PC-9 (cell line): Measurements from ENCODE around the gene TMBIM4. TPM values are rescaled to one million over a fixed set of nuclear protein-coding genes. Genes with fewer than 3 reads are reported as not detected.
"Not testable (repeated sequence)": the region's sequence is repeated elsewhere in the genome, so short reads cannot be mapped to it uniquely, and the experiment has no call there.

Experiments used
- BruUV-seq: library from RNA; stranded (reverse); fragments of 400-500 nt; replicated peaks from 2 replicates; lab custom pipeline; 2021; lab: Mats Ljungman, UMichigan
- CTCF ChIA-PET: fragments of 300-600 bp; sonication (Branson Sonifier 250); formaldehyde crosslinking; loops from one replicate; lab custom pipeline; 2022; ENCODE audit warnings: antibody characterized with exemption; lab: Charles Lee
- POLR2A ChIA-PET: fragments of 300-600 bp; sonication (Branson Sonifier 250); formaldehyde crosslinking; loops from one replicate; lab custom pipeline; 2022; ENCODE audit warnings: antibody characterized with exemption; ENCODE audit not compliant: unreplicated experiment; lab: Charles Lee
- DNase-seq, 2 experiments: peaks; one replicate each; pipeline versions ENCODE4 v3.0.0 to v3.0.0-alpha.2; 2015 to 2022; ENCODE audit warnings: mixed read lengths in 1 of 2
- H2AFZ ChIP-seq: fragments of 200-600 bp; sonication (generic); 2 replicates; pipeline ENCODE4 v1.8.1; 2017; ENCODE audit warnings: antibody characterized with exemption
- H3F3A ChIP-seq: fragments of 200-600 bp; sonication (generic); 2 replicates; pipeline ENCODE4 v1.8.1; 2017; ENCODE audit warnings: antibody characterized with exemption, mild to moderate bottlenecking, low read depth; ENCODE audit not compliant: insufficient read depth
- H3K27ac ChIP-seq: fragments of 200-600 bp; sonication (generic); 2 replicates; pipeline ENCODE4 v1.6.1; 2016; ENCODE audit warnings: mixed run types
- H3K27me3 ChIP-seq: fragments of 200-600 bp; sonication (generic); 2 replicates; pipeline ENCODE4 v1.6.1; 2016; ENCODE audit warnings: low read depth, mixed run types; ENCODE audit not compliant: insufficient read depth
- H3K36me3 ChIP-seq: fragments of 200-600 bp; sonication (generic); 2 replicates; pipeline ENCODE4 v1.6.1; 2016; ENCODE audit warnings: low read depth, mixed run types
- H3K4me1 ChIP-seq: fragments of 200-600 bp; sonication (generic); replicated peaks from 2 replicates; pipeline ENCODE4 v1.6.1; 2016; ENCODE audit warnings: mixed run types; ENCODE audit not compliant: insufficient read depth
- H3K4me2 ChIP-seq: fragments of 200-600 bp; sonication (generic); 2 replicates; pipeline ENCODE4 v1.6.1; 2017; ENCODE audit warnings: mixed run types
- H3K4me3 ChIP-seq: fragments of 200-600 bp; sonication (generic); 2 replicates; pipeline ENCODE4 v1.6.1; 2016; ENCODE audit warnings: mixed run types
- H3K79me2 ChIP-seq: fragments of 200-600 bp; sonication (generic); 2 replicates; pipeline ENCODE4 v1.6.1; 2017; ENCODE audit warnings: low read depth, mixed run types
- H3K9me2 ChIP-seq: fragments of 200-600 bp; sonication (generic); 2 replicates; pipeline ENCODE4 v1.8.1; 2017; ENCODE audit warnings: mild to moderate bottlenecking; ENCODE audit not compliant: insufficient read depth
- H3K9me3 ChIP-seq: fragments of 200-600 bp; sonication (generic); 2 replicates; pipeline ENCODE4 v1.8.1; 2016; ENCODE audit warnings: low read depth; ENCODE audit not compliant: insufficient read depth
- H4K20me1 ChIP-seq: fragments of 200-600 bp; sonication (generic); 2 replicates; pipeline ENCODE4 v1.8.1; 2017; ENCODE audit not compliant: insufficient read depth
- EZH2 ChIP-seq: fragments of 200-600 bp; sonication (generic); IDR thresholded peaks from 2 replicates; pipeline ENCODE4 v1.8.0; 2017; ENCODE audit warnings: antibody characterized with exemption, low read depth
- intact Hi-C: fragments of 100-400 bp; cut with micrococcal nuclease; formaldehyde crosslinking; loops from one replicate; pipeline ENCODE4 v1.10.0; 2022; ENCODE audit not compliant: unreplicated experiment
- total RNA-seq: library from RNA; stranded (reverse); gene quantifications from 2 replicates; pipeline ENCODE4 v1.2.3, GENCODE V29; 2021
- TF ChIP-seq, protein P1 (sequence below): fragments of 200-600 bp; sonication (generic); conservative IDR thresholded peaks from 2 replicates; pipeline ENCODE4 v1.6.1; 2017; ENCODE audit warnings: mixed run types, antibody characterized with exemption, mild to moderate bottlenecking, moderate library complexity

The TMBIM4 gene
- total RNA-seq, 1 experiment from 2014 or later: 49.8 TPM

- Histone ChIP-seq H3K9me3 (no peaks in the 10 kb centered on the region), H3K4me1 (no peaks in the 10 kb centered on the region), H3K9me2 (no peaks in the 10 kb centered on the region), H3K36me3 (no peaks in the 10 kb centered on the region), H3K27me3 (no peaks in the 10 kb centered on the region), H2AFZ (no peak overlapping the region), H3F3A (no peaks in the 10 kb centered on the region), H3K27ac (no peak overlapping the region), H3K4me2 (no peak overlapping the region), H4K20me1 (no peaks in the 10 kb centered on the region), H3K4me3 (no peak overlapping the region), H3K79me2 (no peaks in the 10 kb centered on the region)
- ChIA-PET POLR2A (no interaction called here), CTCF (no interaction called here)
- no TSS peak for BruUV-seq
- intact Hi-C loops: no loop called here
- DNase-seq: no peak
- TF ChIP-seq, protein P1, sequence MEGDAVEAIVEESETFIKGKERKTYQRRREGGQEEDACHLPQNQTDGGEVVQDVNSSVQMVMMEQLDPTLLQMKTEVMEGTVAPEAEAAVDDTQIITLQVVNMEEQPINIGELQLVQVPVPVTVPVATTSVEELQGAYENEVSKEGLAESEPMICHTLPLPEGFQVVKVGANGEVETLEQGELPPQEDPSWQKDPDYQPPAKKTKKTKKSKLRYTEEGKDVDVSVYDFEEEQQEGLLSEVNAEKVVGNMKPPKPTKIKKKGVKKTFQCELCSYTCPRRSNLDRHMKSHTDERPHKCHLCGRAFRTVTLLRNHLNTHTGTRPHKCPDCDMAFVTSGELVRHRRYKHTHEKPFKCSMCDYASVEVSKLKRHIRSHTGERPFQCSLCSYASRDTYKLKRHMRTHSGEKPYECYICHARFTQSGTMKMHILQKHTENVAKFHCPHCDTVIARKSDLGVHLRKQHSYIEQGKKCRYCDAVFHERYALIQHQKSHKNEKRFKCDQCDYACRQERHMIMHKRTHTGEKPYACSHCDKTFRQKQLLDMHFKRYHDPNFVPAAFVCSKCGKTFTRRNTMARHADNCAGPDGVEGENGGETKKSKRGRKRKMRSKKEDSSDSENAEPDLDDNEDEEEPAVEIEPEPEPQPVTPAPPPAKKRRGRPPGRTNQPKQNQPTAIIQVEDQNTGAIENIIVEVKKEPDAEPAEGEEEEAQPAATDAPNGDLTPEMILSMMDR: no peak
Observed at GRCh38 chr12:66187036-66187435, 17.2 kb upstream of the TMBIM4 start.

DNA sequence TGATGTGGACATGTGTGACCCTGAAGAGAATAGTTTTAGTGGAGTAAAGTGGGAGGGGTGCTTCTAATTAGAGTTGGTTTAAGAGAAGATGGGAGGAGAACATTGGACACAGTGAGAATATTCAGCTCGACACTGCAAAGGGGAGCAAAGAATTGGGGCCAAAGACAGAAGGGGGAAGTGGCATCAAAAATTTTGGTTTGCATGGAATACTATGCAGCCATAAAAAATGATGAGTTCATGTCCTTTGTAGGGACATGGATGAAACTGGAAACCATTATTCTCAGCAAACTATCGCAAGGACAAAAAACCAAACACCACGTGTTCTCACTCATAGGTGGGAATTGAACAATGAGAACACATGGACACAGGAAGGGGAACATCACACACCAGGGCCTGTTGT, 15.0 kb upstream of the TMBIM4 start:
- H4K20me1 ChIP-seq, H3F3A ChIP-seq, CTCF ChIA-PET, H3K27me3 ChIP-seq, H3K36me3 ChIP-seq, BruUV-seq, H3K79me2 ChIP-seq, POLR2A ChIA-PET, intact Hi-C loops, H3K9me2 ChIP-seq, H3K9me3 ChIP-seq, H3K27ac ChIP-seq, DNase-seq, H3K4me2 ChIP-seq, H3K4me3 ChIP-seq, H2AFZ ChIP-seq, H3K4me1 ChIP-seq: not testable (repeated sequence)

- no peak for DNase-seq
- no peaks in the 10 kb centered on the region for H4K20me1 ChIP-seq
- TF ChIP-seq, protein P1: no peak
- no peak for TF ChIP-seq EZH2
- H3K4me1 ChIP-seq: no peaks in the 10 kb centered on the region
- H3K79me2 ChIP-seq: no peaks in the 10 kb centered on the region
- H3K4me2 ChIP-seq: no peak overlapping the region
- H3K27me3 ChIP-seq: no peaks in the 10 kb centered on the region
- no peaks in the 10 kb centered on the region for H3F3A ChIP-seq
- POLR2A ChIA-PET: no interaction called here
- H3K27ac ChIP-seq: no peak overlapping the region
- intact Hi-C loops: no loop called here
- no TSS peak for BruUV-seq
- H2AFZ ChIP-seq: no peak overlapping the region
- H3K4me3 ChIP-seq: no peak overlapping the region
- H3K36me3 ChIP-seq: no peaks in the 10 kb centered on the region
- CTCF ChIA-PET: no interaction called here
- no peaks in the 10 kb centered on the region for H3K9me2 ChIP-seq
- no peaks in the 10 kb centered on the region for H3K9me3 ChIP-seq
Observed at GRCh38 chr12:66182956-66183355, 13.2 kb upstream of the TMBIM4 start.

DNA sequence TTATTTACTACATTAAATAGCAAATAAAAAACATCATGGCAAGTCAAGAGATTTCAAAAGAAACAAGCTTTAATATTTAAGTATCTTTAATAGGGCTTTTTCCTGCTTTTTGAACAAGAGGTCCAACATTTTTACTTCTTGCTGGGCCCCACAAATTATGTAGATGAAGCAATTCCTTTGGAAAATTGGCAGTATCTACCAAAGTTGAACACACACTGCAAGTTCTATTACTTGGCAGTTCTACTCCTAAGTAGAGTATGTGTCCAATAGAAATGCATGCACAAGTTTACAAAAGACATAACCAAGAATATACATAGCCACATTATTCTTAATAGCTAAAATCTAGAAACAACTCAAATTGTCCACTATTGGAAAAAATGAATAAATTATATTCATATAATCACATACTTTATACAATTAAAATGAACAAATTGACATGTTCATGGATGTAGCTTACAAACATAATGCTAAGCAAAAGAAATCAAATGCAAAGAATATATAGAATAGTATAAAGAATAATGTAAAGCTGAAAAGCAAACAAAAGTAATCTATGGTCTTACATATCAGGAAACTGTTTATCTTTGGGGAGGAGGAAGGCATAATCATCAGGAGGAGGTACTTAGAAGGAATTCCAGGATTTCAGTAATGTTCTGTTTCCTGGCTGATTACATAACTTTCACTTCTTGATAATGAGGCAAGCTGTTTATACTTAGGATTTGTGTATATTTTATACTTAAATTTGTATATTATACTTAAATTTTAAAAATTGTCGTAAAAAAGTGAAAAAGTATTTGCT, 6.5 kb upstream of the TMBIM4 start:
- BruUV-seq: no TSS peak
- Histone ChIP-seq H3K36me3 (no peaks in the 10 kb centered on the region), H3K4me2 (no peak overlapping the region), H3F3A (no peaks in the 10 kb centered on the region), H3K9me2 (no peaks in the 10 kb centered on the region), H3K27me3 (no peaks in the 10 kb centered on the region), H3K79me2 (no peaks in the 10 kb centered on the region), H3K4me1 (no peaks in the 10 kb centered on the region; the same call in 1 of the 2 replicates), H3K4me3 (no peak overlapping the region), H4K20me1 (no peaks in the 10 kb centered on the region), H3K9me3 (no peaks in the 10 kb centered on the region), H3K27ac (no peak overlapping the region), H2AFZ (no peak overlapping the region)
- ChIA-PET CTCF (no interaction called here), POLR2A (no interaction called here)
- DNase-seq: peak in 1 of 2 experiments; percentile 41
- intact Hi-C loops: no loop called here
- TF ChIP-seq, protein P1: no peak
- TF ChIP-seq EZH2: no peak

- DNase-seq, H3K4me1 ChIP-seq, CTCF ChIA-PET, H3F3A ChIP-seq, H3K79me2 ChIP-seq, BruUV-seq, POLR2A ChIA-PET, H3K4me3 ChIP-seq, H3K9me3 ChIP-seq, intact Hi-C loops, H2AFZ ChIP-seq, H3K9me2 ChIP-seq, H3K4me2 ChIP-seq, H3K27ac ChIP-seq, H3K27me3 ChIP-seq, H3K36me3 ChIP-seq, H4K20me1 ChIP-seq: not testable (repeated sequence)
Observed at GRCh38 chr12:66174391-66175325, 4.9 kb upstream of the TMBIM4 start.
